HG02588 (cell line): Measurements from ENCODE around the gene TTC7B.

Experiments
- ATAC-seq: cut with Tn5 transposase; IDR thresholded peaks from one replicate; pipeline ENCODE4 v1.9.1; 2021; ENCODE audit warnings: mild to moderate bottlenecking, moderate library complexity; ENCODE audit not compliant: unreplicated experiment

TTC7B gene

DNA sequence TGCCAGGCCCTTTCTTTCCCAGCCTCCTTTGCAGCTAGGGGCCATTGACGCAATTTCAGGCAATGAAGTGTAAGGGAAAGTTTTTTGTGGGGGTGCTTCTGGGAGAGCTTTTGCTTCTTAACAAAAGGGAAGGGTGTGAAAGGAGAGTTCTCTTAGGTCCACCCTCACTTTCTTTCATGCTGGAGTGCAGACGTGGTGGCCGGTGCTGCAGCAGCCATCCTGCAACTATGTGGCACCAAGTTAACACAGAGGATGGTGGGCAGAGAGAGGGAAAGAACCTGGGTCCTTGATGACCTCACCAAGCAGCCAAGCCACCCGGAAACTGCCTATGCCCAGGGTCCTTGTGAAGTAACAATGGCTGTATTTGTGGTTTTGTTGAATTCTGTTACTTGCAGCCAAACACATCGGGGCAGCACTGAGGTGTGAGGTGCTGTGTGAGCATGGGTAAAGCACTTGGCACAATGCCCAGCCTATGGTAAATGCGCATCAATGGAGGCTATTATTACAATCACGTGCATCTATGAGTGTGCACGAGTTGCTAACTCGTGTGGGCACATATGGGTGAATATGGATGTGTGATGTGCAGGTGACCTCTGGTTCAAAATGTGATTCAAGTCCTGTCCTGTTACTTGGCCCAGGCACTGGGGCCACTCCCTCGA is 296.8 kb downstream of the TTC7B start:
- ATAC-seq = no peak

- ATAC-seq = no peak
Measured at GRCh38 chr14:90518941-90519256, 297.3 kb downstream of the TTC7B start.

- ATAC-seq = no peak
Measured at GRCh38 chr14:90518069-90518940, 297.9 kb downstream of the TTC7B start.

- no peak for ATAC-seq
Measured at GRCh38 chr14:90517076-90517841, 299.0 kb downstream of the TTC7B start.

DNA sequence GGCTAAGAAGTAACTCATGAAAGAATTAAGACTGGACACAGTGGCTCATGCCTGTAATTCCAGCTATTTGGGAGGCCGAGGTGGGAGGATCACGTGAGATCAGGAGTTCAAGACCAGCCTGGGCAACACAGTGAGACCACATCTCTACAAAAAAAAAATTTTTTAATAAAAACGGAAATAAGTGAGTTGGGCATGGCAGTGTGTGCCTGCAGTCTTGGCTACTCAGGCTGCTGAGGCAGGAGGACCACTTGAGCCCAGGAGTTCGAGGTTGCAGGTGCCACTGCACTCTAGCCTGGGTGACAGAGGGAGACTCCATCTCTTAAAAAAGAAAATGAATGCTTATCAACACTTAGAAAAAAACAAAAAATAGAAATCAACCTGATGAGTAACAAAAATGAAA is 301.7 kb downstream of the TTC7B start:
- no peak for ATAC-seq

DNA sequence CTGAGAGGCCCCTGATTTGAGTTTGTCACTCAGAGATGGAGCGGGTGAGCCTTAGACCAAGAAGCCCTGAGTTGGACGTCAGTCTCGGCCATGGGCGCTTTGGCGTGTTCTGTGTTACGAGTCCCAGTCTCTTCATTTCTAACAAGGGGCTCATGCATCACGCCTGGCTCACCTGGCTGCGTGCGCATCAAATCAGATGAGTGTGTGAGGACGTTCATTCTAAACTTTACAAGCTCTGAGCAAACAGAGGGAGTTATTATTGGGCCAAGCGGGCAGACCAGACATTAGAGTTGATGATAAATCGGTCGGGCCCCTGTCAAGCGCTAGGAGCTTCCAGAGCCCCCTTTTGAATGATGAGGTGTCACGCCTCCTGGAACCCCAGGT is 302.2 kb downstream of the TTC7B start:
- no peak for ATAC-seq

DNA sequence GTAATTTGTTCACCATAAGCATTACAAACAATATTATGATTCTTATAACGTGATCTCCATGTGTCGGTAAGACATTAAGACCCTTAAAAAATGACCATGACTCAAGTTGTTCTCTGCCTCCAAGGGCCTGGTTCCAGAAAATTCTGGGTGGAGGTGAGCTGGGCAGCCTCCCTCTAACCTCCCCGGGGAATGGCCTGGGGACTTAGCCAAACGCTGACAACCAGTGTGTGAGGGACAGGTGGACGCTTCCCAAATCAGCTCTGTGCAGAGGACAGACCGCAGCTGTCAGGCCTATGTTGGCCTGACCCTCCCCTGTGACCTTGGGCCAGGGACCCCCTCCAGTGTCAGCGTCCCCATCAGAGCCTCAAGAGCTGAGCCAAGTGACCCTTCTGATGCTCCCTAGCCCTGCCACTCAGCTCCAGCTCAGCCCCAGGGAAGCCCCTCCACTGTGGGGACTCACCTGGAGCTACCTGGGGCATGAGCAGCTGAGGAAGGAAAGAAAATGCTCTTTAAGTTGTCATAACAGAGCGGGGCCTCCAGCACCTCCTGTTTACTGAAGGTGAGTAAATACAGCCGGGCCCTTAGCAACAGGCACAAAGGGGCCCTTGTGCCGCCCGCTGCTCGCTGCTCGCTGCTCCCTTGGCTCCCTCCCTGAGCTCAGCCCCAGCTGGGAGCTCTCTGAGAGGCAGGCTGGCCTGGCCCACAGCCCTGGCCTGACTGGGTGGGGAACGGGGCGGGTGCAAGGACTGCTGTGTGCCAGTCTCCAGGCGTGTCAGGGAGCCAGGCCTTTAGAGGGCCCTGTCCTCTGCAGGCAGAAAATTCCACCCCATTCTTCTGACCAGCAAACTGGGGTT is 302.8 kb downstream of the TTC7B start:
- no peak for ATAC-seq

- ATAC-seq = no peak
Measured at GRCh38 chr14:90512329-90512991, 303.8 kb downstream of the TTC7B start.

DNA sequence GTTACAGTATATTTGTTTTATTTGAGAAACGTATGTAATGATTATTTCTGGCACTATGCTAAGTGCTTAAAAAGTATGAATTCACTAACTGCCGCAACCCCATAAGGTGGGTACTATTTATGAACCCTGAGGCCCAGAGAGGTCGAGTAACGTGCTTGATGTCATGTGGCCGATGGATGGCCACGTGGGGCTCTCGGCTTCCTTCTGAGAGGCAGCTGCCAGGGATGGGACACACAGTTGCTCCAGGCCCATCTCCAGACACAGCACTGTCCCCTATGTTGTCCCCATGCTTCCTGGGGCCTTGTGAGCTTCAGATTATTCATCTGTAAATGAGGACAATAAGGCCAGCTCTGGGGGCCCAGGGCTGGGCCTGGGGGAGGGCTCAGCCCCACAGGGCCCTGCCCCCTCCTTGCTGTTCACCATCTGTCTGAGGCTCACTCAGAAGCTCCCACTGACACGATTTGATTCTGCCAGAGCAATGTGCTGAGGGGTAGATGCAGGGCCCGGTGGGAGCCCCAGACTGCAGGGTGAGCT is 304.4 kb downstream of the TTC7B start:
- no peak for ATAC-seq

DNA sequence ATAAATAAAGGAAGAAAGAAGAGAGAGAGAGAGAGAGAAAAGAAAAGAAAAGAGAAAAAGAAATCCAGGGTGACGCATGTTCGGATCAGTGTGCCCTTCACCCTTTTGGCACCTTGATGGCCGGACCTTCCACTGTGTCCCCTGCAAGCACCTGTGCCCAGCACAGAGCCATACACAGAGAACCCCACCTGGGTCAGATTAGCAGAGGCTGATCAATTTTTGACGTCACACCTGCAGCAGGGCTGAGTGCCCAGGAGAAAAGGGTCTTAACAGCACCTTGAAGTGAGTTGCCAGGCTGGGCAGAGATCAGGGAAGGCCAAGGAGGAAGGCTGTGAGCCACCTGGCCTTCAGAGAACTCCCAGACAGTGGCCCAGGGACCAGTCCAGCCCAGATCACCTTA is 305.0 kb downstream of the TTC7B start:
- ATAC-seq = no peak

- ATAC-seq = no peak
Measured at GRCh38 chr14:90510159-90510558, 306.1 kb downstream of the TTC7B start.

GRCh38 chr14:90509403-90509802 is 306.8 kb downstream of the TTC7B start:
- no peak for ATAC-seq

DNA sequence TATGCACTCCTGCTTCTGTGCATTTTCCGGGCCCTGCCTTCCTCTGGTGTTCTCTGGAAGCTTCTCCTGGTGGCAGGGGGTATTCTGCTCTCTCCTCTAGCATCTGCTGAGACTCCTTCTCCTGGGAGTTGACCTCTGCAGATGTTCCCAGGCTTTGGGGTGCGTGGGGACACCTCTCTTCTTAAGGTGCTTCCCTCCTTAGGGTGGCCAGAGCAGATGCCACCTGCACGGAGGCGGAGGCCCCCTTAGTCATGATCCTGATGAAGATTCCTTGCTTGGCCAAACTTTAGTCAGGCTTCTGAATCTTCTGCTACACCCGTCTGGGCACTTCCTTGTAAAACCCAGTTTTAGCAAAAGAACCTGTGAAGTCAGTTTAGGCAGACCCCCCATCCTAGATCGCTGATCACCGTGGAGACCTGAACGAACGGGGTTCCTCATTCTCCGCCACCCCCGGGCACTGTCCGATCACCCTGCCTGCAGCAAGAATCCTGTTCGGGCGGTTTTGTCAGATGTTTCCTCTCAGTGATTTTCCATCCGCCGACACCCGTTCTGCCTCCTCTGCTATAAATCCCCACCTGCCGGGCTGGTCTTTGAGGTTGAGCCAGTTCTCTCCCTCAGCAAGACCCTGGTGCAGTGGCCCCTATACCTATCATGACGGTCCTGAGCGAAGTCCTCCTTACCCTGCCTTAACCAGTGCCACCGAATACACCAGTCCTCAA is 307.5 kb downstream of the TTC7B start:
- no peak for ATAC-seq

DNA sequence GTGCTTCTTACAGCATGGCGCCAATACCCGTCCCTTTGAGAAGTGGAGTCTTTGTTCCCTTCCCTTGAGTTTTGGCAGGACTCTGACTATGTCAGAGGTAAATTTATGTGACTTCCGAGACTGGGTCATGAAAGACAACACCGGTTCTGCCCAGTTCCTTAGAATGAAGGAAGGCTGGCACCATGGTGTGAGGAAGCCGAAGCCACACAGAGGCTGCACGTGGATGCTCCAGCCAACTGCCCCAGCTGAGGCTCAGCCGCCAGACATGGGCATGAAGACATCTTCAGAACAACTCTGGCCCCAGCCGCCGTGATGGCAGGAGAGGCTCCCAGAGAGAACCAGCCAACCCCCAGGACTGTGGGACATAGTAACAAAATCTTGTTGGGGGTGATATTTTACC is 308.2 kb downstream of the TTC7B start:
- ATAC-seq = no peak

DNA sequence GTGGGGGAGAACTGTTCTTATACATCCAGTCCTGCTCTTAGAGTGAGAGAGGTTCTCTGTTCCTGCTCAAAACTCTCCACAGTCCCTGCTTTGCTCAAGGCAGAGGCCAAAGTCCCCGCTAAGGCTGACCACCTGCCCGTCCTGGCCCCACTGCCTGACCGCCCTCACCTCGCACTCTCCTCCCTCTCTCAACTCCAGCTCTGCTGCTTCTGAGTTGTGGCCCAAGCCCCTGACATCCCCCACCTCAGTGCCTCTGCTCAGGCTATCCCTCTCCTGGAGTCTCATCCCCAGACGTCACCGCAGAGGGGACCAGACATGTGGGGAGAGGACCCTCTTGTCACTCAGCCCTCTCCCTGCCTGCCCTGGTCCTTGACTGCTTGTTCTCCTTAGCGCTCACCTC is 308.8 kb downstream of the TTC7B start:
- ATAC-seq = no peak

DNA sequence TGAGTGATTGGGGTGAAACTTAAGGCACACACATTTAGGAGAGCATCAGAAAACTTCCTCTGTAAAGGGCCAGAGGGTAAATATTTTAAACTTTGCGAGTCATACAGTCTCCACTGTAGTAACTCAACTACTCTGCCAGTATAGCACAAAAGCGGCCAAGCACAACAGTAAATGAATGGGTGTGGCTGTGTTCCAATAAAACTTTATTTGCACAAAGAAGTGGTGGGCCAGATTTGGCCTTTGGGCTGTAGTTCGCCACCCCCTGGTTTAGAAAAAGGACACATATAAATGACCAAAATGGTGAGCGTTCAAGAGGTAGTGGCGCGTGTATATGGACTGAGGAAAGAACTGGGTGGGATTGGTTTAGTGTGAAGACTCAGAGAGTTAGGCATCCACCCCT is 309.5 kb downstream of the TTC7B start:
- no peak for ATAC-seq

DNA sequence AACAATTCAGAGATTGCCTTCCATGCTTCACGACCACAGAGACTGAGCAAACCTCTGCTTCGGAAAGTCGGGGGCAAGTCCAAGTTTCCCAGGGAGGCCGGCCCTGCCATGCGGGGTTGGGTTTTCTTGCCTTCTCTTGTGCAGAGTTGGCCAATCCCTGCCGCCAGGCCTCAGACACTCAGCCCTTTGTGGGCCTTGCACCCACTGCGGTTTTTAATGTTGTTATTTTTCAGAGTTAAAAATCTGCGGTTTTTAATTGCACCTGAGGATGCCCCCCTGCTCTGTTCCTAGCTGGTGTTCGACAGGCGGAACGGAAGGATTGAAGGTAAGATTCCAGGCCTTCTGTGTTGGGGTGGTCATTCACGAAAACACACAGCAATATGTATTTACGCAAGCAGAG is 310.7 kb downstream of the TTC7B start:
- ATAC-seq = no peak

DNA sequence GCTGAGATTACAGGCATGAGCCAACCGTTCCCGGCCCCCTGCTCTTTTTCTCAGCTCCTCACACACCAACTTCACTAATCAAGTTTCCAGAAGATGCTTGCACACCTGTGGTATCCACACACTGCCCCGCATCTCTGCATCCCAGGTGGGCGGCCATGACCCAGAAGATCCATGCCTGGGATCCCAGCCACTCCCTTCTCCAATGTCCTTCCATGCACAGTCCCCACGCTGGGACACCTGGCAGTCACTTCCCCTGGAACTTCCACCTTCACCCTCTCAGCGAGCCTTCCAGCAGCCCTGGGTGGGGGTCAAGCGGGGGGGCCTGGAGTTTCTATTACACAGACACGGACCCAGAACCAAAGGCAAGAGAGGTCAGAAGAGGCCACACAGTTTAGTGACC is 311.6 kb downstream of the TTC7B start:
- no peak for ATAC-seq

GRCh38 chr14:90503582-90503981 is 312.6 kb downstream of the TTC7B start:
- no peak for ATAC-seq

DNA sequence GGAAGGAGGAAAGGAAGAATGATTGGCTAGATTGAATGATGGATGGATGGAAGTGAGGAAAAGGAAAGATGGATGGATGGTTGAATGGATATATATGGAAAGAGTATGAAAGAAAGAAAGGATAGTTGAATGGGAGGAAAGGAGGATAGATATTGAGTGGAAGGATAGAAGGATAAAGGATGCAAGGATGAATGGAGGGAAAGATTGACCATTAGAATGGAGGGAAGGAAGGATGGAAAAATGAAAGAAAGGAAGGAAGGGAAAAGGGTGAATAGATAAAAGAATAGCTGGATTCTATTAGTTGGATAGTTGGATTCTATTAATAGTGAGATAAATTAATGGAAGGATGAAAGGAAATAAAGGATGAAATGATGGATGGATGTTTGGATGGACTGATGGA is 313.5 kb downstream of the TTC7B start:
- ATAC-seq = no peak
